Astrocyte (in vitro differentiated cells and primary cell): ENCODE data around the gene DGKI.

Experiments
- EZH2 ChIP-seq: IDR thresholded peaks from 2 replicates; pipeline ENCODE4 v1.6.1; 2012; ENCODE audit warnings: mild to moderate bottlenecking, low read length, inconsistent platforms; ENCODE audit not compliant: insufficient read depth
- TF ChIP-seq, protein P1 (sequence below): IDR thresholded peaks from 2 replicates; pipeline ENCODE4 v1.5.1; 2011; ENCODE audit warnings: low read depth, mild to moderate bottlenecking, inconsistent platforms, low read length, moderate library complexity; ENCODE audit not compliant: insufficient read depth

DNA sequence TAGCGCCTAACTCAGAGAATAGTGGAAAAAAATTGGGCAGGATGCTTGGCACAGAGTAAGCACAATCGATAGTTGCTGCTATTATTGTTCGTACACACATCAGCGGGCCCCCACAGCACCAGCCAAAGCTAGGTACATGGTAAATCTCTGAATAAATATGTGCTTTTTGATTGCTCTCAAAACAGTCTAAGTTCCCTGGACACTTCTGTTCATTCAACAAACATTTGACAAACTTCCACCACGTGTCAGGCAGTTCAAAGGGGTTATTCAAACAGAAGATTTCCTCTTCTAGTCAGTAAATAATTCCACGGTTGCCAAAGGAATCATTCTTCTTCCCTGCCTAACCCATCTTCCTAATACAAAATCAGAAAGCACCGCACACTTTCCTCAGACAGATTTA lies 150.8 kb downstream of the DGKI start:
- TF ChIP-seq EZH2 = no peak
- TF ChIP-seq, protein P1, sequence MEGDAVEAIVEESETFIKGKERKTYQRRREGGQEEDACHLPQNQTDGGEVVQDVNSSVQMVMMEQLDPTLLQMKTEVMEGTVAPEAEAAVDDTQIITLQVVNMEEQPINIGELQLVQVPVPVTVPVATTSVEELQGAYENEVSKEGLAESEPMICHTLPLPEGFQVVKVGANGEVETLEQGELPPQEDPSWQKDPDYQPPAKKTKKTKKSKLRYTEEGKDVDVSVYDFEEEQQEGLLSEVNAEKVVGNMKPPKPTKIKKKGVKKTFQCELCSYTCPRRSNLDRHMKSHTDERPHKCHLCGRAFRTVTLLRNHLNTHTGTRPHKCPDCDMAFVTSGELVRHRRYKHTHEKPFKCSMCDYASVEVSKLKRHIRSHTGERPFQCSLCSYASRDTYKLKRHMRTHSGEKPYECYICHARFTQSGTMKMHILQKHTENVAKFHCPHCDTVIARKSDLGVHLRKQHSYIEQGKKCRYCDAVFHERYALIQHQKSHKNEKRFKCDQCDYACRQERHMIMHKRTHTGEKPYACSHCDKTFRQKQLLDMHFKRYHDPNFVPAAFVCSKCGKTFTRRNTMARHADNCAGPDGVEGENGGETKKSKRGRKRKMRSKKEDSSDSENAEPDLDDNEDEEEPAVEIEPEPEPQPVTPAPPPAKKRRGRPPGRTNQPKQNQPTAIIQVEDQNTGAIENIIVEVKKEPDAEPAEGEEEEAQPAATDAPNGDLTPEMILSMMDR = no peak
